GM19043 (cell line): Measurements from ENCODE around the gene ANKMY1.
"Not testable (repeated sequence)": the region's sequence is repeated elsewhere in the genome, so short reads cannot be mapped to it uniquely, and the experiment has no call there.

Experiments used
- ATAC-seq: cut with Tn5 transposase; IDR thresholded peaks from one replicate; pipeline ENCODE4 v1.9.1; 2021; ENCODE audit warnings: low read depth; ENCODE audit not compliant: unreplicated experiment

Gene ANKMY1

GRCh38 chr2:240508832-240509545 lies 48.8 kb downstream of the ANKMY1 start:
- no peak for ATAC-seq

- ATAC-seq, result no peak
Measured at GRCh38 chr2:240507778-240508251, 50.0 kb downstream of the ANKMY1 start.

GRCh38 chr2:240507060-240507777 lies 50.6 kb downstream of the ANKMY1 start:
- no peak for ATAC-seq

GRCh38 chr2:240506406-240507059 lies 51.3 kb downstream of the ANKMY1 start:
- ATAC-seq, result no peak

- no peak for ATAC-seq
Measured at GRCh38 chr2:240505910-240506309, 51.9 kb downstream of the ANKMY1 start.

GRCh38 chr2:240503848-240504247 lies 53.9 kb downstream of the ANKMY1 start:
- ATAC-seq, result no peak

- ATAC-seq, result no peak
Measured at GRCh38 chr2:240503375-240503774, 54.4 kb downstream of the ANKMY1 start.

GRCh38 chr2:240502430-240503121 lies 55.2 kb downstream of the ANKMY1 start:
- ATAC-seq, result no peak

GRCh38 chr2:240502059-240502429 lies 55.7 kb downstream of the ANKMY1 start:
- ATAC-seq, result no peak

GRCh38 chr2:240501531-240501991 lies 56.2 kb downstream of the ANKMY1 start:
- ATAC-seq, result no peak

- ATAC-seq, result no peak
Measured at GRCh38 chr2:240500561-240501423, 57.0 kb downstream of the ANKMY1 start.

GRCh38 chr2:240499309-240500301 lies 58.2 kb downstream of the ANKMY1 start:
- no peak for ATAC-seq

- ATAC-seq, result no peak
Measured at GRCh38 chr2:240498958-240499260, 58.9 kb downstream of the ANKMY1 start.

- ATAC-seq, result no peak
Measured at GRCh38 chr2:240498171-240498957, 59.4 kb downstream of the ANKMY1 start.

- ATAC-seq, result not testable (repeated sequence)
Measured at GRCh38 chr2:240497082-240497481, 60.7 kb downstream of the ANKMY1 start.

GRCh38 chr2:240494942-240495341 lies 62.8 kb downstream of the ANKMY1 start:
- not testable (repeated sequence) for ATAC-seq

GRCh38 chr2:240494194-240494793 lies 63.5 kb downstream of the ANKMY1 start:
- ATAC-seq, result no peak

- ATAC-seq, result no peak
Measured at GRCh38 chr2:240491483-240491882, 66.3 kb downstream of the ANKMY1 start.
